CD4-positive, CD25-positive, alpha-beta regulatory T cell (primary cell): ENCODE results near the gene KIF26A. TPM values are rescaled to one million over a fixed set of nuclear protein-coding genes. Genes with fewer than 3 reads are reported as not detected.

Experiments used
- ATAC-seq, 2 donors: fragments of 150-1000 bp; cut with Tn5 transposase; one replicate each; pipeline ENCODE4 v1.10.0; 2021; ENCODE audit warnings: low read depth in 2 of 2, moderate number of reproducible peaks in 2 of 2, moderate library complexity in 1 of 2
- DNase-seq, 3 donors: peaks; one replicate each; pipeline versions ENCODE4 v3.0.0 to v3.0.0-alpha.2; 2012 to 2022; ENCODE audit warnings: mixed read lengths in 1 of 3
- H3K27ac ChIP-seq: one replicate; pipeline ENCODE4 v1.7.0; 2013; ENCODE audit warnings: mild to moderate bottlenecking, low read length; ENCODE audit not compliant: insufficient read depth, poor library complexity, severe bottlenecking
- H3K27me3 ChIP-seq: one replicate; pipeline ENCODE4 v1.7.0; 2013; ENCODE audit warnings: low read length; ENCODE audit not compliant: control insufficient read depth, insufficient read depth
- H3K36me3 ChIP-seq: one replicate; pipeline ENCODE4 v1.7.0; 2013; ENCODE audit warnings: mild to moderate bottlenecking, low read length, moderate library complexity; ENCODE audit not compliant: control insufficient read depth, insufficient read depth
- H3K4me1 ChIP-seq: 2 replicates; pipeline ENCODE4 v1.7.0; 2013; ENCODE audit warnings: mild to moderate bottlenecking, low read length; ENCODE audit not compliant: insufficient read depth, control insufficient read depth, poor library complexity, severe bottlenecking
- H3K4me3 ChIP-seq: one replicate; pipeline ENCODE4 v1.7.0; 2013; ENCODE audit warnings: low read depth, mild to moderate bottlenecking, low read length, moderate library complexity
- H3K9me3 ChIP-seq, 2 experiments: 1 replicate in 1 of 2; 2 replicates in 1 of 2; pipeline ENCODE4 v1.7.0; 2013; ENCODE audit warnings: low read length in 2 of 2, mild to moderate bottlenecking in 1 of 2, moderate library complexity in 1 of 2; ENCODE audit not compliant: control insufficient read depth in 2 of 2
- H3K27ac Mint-ChIP-seq, 3 donors: one replicate each; pipeline ENCODE4 v1.8.0; 2020 to 2022; ENCODE audit warnings: mild to moderate bottlenecking in 3 of 3, mixed read lengths in 3 of 3, moderate library complexity in 2 of 3
- H3K27me3 Mint-ChIP-seq: one replicate; pipeline ENCODE4 v1.8.0; 2022; ENCODE audit warnings: mild to moderate bottlenecking, mixed read lengths
- H3K36me3 Mint-ChIP-seq: one replicate; pipeline ENCODE4 v1.8.0; 2020; ENCODE audit warnings: mixed read lengths
- H3K4me1 Mint-ChIP-seq, 4 donors: one replicate each; pipeline ENCODE4 v1.8.0; 2020 to 2022; ENCODE audit warnings: mixed read lengths in 4 of 4, mild to moderate bottlenecking in 1 of 4
- H3K4me3 Mint-ChIP-seq, 4 donors: one replicate each; pipeline ENCODE4 v1.8.0; 2020 to 2022; ENCODE audit warnings: mild to moderate bottlenecking in 4 of 4, mixed read lengths in 4 of 4, moderate library complexity in 3 of 4
- H3K9me3 Mint-ChIP-seq, 7 donors: one replicate each; pipeline ENCODE4 v1.8.0; 2020 to 2022; ENCODE audit warnings: mixed read lengths in 7 of 7, mild to moderate bottlenecking in 3 of 7, moderate library complexity in 2 of 7
- polyA plus RNA-seq, 4 donors: library from polyadenylated mRNA; unstranded; fragments of 300-500 nt; fragmentation: Illumina TruSeq; gene quantifications; one replicate each; pipeline ENCODE4 v1.2.3, GENCODE V29; 2021
- total RNA-seq: library from RNA; stranded (reverse); gene quantifications from one replicate; pipeline ENCODE4 v1.2.3, GENCODE V29; 2022

KIF26A gene
- total and polyA plus RNA-seq, 5 donors from 2014 or later, result 0.07 TPM; not detected in 4

DNA sequence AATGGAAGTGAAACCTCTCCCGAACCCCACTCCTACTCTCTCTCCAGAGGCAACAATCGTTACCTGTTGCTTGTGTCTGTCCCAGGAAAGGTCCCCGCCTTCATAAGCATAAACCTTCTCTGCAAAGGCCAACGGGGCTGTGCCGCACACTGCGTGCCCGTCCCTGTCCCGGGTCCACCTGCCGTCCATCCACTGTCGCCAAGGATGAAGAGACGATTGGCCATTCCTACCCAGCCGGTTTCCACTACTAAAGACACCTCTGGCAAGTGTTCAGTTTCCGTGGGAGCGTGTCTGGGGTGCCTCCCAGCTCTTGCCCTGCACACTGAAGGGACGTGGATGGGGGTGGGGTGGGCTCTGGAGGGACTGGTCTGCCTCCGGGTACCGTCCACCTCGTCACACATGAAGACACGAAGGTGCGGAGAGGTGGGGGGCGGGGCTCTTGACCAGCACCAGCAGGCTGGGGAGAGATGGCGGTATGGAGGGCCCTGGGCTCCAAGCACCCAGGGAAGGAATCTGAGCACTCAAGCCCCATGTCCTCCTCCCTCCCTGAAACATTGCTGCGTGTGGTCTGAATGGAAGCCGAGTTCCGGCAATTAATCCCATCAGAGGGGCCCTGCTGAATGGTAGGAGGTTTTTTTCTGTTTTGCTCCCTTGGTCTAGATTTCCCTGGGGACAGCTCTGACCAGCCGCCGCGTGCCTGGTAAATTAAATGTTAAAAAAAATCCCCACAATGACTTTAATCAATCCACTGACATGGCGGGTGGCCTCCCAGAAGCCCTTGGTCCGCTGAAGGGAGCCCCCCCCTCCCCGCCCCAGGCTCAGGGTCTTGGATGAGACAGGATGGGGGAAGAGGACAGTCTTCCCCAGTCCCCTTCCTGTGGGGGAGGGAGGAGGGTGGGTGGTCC, 4.1 kb upstream of the KIF26A start:
- Mint-ChIP-seq H3K36me3 (no peaks in the 10 kb centered on the region), H3K27ac (no peak overlapping the region), H3K4me3 (no peak overlapping the region), H3K9me3 (peaks cover 0 to 10% (median 6%) of the 10 kb centered on the region in 7 donors), H3K4me1 (peaks cover 0 to 8% (median 0%) of the 10 kb centered on the region in 4 donors), H3K27me3 (peaks cover 45% of the 10 kb centered on the region)
- H3K27ac ChIP-seq, result no peak overlapping the region
- ATAC-seq (no peak), DNase-seq (no peak)
- no peaks in the 10 kb centered on the region for H3K36me3 ChIP-seq
- H3K4me3 ChIP-seq, result no peak overlapping the region
- H3K9me3 ChIP-seq, result peaks cover 5 to 11% of the 10 kb centered on the region in 2 experiments
- H3K4me1 ChIP-seq, result peaks cover 21% of the 10 kb centered on the region
- H3K27me3 ChIP-seq, result no peaks in the 10 kb centered on the region

DNA sequence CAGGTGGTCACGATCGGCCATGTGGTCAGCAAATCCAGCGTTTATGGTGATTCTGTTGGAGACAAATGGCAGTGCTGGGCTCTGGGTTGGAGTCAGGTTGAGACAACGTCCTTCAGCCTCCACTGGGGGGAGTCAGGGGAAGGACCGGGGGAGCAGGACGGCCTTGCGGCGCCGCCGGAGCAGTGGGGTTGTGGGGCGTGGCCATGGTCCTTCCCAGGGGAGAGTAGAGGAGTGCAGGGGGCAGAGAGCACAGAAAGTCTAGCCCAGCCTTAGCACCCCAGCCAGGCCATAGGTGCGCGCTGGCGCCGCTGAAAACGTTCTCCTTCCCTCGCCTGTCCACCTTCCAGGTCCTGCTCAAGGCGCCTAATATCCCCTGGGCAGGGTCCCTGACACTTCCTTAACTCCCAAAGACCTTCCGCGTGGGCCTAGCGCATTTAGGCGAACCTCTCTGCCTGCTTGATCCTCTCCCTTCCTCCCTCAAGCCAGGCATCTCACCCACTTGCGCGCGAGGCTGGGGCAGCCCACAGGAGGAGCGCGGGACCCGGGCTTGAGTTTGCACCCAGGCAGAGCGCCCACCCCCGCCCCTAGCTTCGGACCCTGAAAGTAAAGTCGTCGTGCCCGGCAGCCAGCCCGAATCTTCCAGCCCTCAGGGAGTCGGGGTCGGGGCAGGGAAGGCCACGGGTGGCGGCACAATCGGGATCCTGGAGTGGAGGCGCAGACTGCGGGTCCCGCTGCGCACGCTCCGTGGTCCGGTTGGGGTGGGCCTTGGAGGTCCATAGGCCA, 3.1 kb upstream of the KIF26A start:
- H3K9me3 Mint-ChIP-seq, result peaks cover 0 to 3% (median 0%) of the 10 kb centered on the region in 7 donors
- H3K27ac Mint-ChIP-seq, result no peak overlapping the region
- DNase-seq, result no peak
- no peak overlapping the region for H3K4me3 Mint-ChIP-seq
- Histone ChIP-seq H3K36me3 (no peaks in the 10 kb centered on the region), H3K27me3 (no peaks in the 10 kb centered on the region), H3K4me1 (peaks cover 21% of the 10 kb centered on the region), H3K9me3 (peaks cover 0 to 1% of the 10 kb centered on the region in 2 experiments), H3K4me3 (no peak overlapping the region), H3K27ac (no peak overlapping the region)
- H3K27me3 Mint-ChIP-seq, result peaks cover 55% of the 10 kb centered on the region
- H3K4me1 Mint-ChIP-seq, result peaks cover 0 to 10% (median 0%) of the 10 kb centered on the region in 4 donors
- no peak for ATAC-seq
- H3K36me3 Mint-ChIP-seq, result no peaks in the 10 kb centered on the region

DNA sequence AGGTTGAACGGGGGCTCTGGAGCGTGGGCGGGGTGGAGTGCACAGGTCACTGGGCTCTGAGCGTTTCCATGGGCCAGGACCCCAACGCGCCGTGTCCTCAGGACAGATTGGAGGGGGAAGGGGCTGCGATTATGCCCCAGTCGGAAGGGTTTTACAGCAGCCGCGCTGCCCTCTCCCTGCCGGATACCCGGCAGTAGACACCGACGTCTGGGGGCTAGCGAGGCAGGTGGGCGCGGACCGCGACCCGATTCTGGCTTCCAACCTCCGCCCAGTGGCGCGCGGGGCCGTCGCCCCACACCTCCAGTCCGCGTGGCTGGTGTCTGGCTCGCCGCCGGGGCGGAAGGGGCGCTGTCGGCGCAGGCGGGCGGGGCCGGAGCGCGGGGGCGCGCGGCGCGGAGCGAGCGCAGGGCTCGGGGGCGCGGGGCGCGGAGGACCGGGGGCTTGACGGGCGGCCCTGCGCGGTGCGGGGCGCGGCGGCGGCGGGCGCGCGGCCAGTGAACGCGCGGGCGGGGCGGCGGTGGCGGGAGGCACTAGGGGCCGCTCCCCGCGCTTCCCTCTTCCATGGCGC, 2.4 kb upstream of the KIF26A start:
- no peaks in the 10 kb centered on the region for H3K36me3 Mint-ChIP-seq
- DNase-seq, result no peak
- no peak overlapping the region for H3K27ac Mint-ChIP-seq
- Histone ChIP-seq H3K27ac (no peak overlapping the region), H3K9me3 (no peaks in the 10 kb centered on the region), H3K4me3 (no peak overlapping the region), H3K4me1 (peaks cover 21% of the 10 kb centered on the region), H3K36me3 (no peaks in the 10 kb centered on the region), H3K27me3 (no peaks in the 10 kb centered on the region)
- peaks cover 0 to 3% (median 0%) of the 10 kb centered on the region in 7 donors for H3K9me3 Mint-ChIP-seq
- peaks cover 55% of the 10 kb centered on the region for H3K27me3 Mint-ChIP-seq
- peaks cover 0 to 10% (median 0%) of the 10 kb centered on the region in 4 donors for H3K4me1 Mint-ChIP-seq
- ATAC-seq, result no peak
- no peak overlapping the region for H3K4me3 Mint-ChIP-seq

DNA sequence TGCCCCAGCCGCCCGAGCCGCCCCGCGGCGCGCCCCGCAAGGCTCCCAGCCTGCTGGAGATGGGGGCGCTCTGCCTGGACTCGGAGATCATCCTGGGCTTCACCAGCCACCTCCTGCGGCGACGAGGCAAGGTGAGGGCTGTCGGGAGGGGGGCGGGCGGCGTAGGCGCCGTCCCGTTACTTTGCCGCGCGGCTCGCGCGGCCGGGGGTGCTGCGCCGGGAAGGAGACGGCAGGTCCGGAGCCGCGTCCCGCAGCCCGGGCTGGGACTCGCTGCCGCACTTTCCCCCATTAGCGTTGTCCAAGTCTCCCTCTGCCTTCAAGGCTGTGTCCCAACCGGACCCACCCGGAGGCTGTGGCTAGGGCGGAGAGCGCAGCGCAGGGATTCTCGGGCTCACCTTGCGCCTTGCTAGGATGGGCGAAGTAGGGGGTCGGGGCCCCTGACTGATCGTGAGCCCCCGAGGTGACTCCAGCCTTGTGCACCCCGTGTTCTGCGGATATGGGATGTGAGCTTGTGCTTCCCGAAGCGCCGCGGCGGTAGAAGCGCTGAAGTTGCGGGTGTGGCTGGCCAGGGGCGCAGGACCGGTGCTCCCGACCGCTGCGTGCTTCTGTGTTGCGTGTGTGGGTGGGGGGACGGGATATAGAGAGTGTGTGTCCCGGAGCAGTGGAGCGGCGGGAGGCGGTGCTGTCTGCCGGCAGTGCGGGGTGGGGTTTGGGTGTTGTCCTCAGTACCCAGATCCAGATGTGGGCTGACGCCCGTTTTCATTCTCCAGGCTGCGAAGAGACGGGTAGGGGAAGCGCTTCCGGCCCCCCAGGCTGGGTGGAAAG, 1.7 kb upstream of the KIF26A start:
- Mint-ChIP-seq H3K9me3 (no peaks in the 10 kb centered on the region), H3K4me3 (peak overlapping the region in 3 of 4 donors; percentile 26 to 70 (median 58)), H3K36me3 (no peaks in the 10 kb centered on the region), H3K27ac (peak overlapping the region in 1 of 3 donors; percentile 74), H3K27me3 (peaks cover 55% of the 10 kb centered on the region), H3K4me1 (peaks cover 0 to 10% (median 0%) of the 10 kb centered on the region in 4 donors)
- Histone ChIP-seq H3K9me3 (no peaks in the 10 kb centered on the region), H3K27ac (no peak overlapping the region), H3K4me1 (peaks cover 21% of the 10 kb centered on the region), H3K4me3 (no peak overlapping the region), H3K27me3 (no peaks in the 10 kb centered on the region), H3K36me3 (no peaks in the 10 kb centered on the region)
- DNase-seq (peak in 1 of 3 donors; percentile 30), ATAC-seq (no peak)

DNA sequence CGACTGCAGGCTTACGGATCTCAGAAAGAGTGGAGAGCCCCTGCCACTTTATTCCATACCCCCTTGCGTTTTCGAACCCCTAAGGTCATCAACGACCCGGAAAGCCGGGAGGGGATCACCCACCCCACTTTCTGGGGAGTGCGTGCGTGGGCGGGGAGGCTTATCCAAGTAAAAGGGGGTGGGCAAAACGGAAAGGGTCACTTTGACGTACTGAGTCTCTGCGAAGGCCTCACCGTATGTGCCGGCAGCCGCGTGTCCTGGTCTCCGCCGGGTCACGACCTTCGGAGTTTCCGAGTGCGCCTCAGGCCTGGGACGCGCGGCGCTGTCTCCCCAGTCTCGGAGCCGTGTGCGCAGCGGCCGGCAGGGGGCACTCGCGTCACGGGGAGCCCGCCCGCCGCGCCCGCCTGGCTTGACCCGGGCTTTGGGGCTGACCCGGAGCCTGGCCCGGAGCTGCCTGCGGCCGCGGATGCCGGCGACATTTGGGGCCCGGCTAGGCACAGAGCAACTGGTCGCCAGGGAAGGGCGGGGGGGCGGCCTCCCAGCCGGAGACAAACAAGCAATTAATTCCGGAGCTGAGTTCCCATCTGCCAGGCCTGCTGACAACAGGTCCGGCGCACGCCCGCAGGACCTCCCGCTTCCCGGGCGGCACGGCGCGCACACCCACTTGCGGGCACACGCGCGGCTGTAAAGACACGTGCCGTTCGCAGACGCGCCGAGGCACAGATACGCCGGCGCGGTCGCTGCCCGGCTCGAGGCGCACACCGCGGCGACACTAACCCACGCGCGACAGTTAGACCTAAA, 890 bp upstream of the KIF26A start:
- no peaks in the 10 kb centered on the region for H3K36me3 Mint-ChIP-seq
- H3K27ac Mint-ChIP-seq, result no peak overlapping the region
- ATAC-seq, result peak; percentile 44 to 50
- peak overlapping the region in 3 of 4 donors; percentile 58 to 70 (median 67) for H3K4me3 Mint-ChIP-seq
- Histone ChIP-seq H3K4me1 (peaks cover 21% of the 10 kb centered on the region), H3K27ac (no peak overlapping the region), H3K4me3 (no peak overlapping the region), H3K36me3 (no peaks in the 10 kb centered on the region), H3K9me3 (no peaks in the 10 kb centered on the region), H3K27me3 (no peaks in the 10 kb centered on the region)
- peaks cover 0 to 10% (median 0%) of the 10 kb centered on the region in 4 donors for H3K4me1 Mint-ChIP-seq
- no peaks in the 10 kb centered on the region for H3K9me3 Mint-ChIP-seq
- DNase-seq, result peak; percentile 32 to 50 (median 43)
- peaks cover 47% of the 10 kb centered on the region for H3K27me3 Mint-ChIP-seq

DNA sequence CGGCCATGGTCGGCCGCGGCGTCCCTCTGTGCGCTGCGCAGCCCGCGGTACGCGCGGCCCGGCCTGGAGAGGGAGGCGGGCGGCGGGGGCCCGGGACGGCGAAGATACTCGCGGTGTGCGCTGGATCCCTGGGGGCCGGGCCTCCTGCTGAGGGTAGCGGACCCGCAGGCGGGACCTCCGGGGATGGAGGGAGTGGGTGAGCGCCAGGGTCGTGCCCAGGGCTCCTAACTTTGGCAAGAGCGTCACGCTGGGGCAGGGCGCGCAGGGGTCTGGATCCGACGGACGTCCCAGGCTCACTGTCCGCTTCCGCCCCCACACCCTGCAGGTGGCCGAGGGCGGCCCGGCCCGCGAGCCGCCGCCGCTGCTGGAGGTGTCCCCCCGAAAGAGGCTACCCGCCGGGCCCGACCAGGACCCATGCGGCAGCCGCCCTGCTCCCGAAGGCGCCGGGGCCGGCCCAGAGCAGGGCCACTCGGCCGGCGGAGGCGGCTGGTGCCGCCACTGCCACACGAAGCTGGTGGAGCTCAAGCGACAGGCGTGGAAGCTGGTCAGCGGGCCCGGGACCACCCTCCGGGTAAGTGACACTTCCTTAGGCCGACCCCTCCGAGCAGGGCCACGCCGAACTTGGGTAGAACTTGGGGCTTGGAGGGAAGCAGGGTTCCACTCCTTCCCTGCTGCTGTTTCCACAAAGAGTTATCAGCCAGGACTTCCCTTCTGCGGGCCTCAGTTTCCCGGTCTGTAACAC, 502 bp downstream of the KIF26A start:
- H3K27ac Mint-ChIP-seq, result no peak overlapping the region
- no peak for ATAC-seq
- Histone ChIP-seq H3K27ac (no peak overlapping the region), H3K4me3 (no peak overlapping the region), H3K9me3 (no peaks in the 10 kb centered on the region), H3K36me3 (no peaks in the 10 kb centered on the region), H3K4me1 (peaks cover 21% of the 10 kb centered on the region), H3K27me3 (no peaks in the 10 kb centered on the region)
- no peaks in the 10 kb centered on the region for H3K36me3 Mint-ChIP-seq
- peak overlapping the region in 1 of 4 donors; percentile 24 for H3K4me3 Mint-ChIP-seq
- H3K27me3 Mint-ChIP-seq, result peaks cover 41% of the 10 kb centered on the region
- H3K4me1 Mint-ChIP-seq, result peaks cover 0 to 10% (median 0%) of the 10 kb centered on the region in 4 donors
- no peak for DNase-seq
- peaks cover 0 to 2% (median 0%) of the 10 kb centered on the region in 7 donors for H3K9me3 Mint-ChIP-seq
